Superior temporal gyrus (tissue), 1 donor: ENCODE measurements around the gene FNDC5.

ENCODE experiments used
- DNase-seq: peaks from one replicate; pipeline ENCODE4 v3.0.0-alpha.2; 2016; ENCODE audit errors: extremely low spot score

FNDC5 gene

GRCh38 chr1:32884032-32884372, 13.3 kb upstream of the FNDC5 start:
- no peak for DNase-seq

GRCh38 chr1:32883338-32884031, 12.8 kb upstream of the FNDC5 start:
- no peak for DNase-seq

GRCh38 chr1:32881871-32882850, 11.4 kb upstream of the FNDC5 start:
- no peak for DNase-seq

GRCh38 chr1:32881291-32881690, 10.6 kb upstream of the FNDC5 start:
- no peak for DNase-seq

- no peak for DNase-seq
Measured at GRCh38 chr1:32878637-32879041, 7.9 kb upstream of the FNDC5 start.

GRCh38 chr1:32878183-32878582, 7.5 kb upstream of the FNDC5 start:
- no peak for DNase-seq

GRCh38 chr1:32877211-32878110, 6.7 kb upstream of the FNDC5 start:
- no peak for DNase-seq

GRCh38 chr1:32876341-32877210, 5.9 kb upstream of the FNDC5 start:
- no peak for DNase-seq

- no peak for DNase-seq
Measured at GRCh38 chr1:32874860-32875752, 4.4 kb upstream of the FNDC5 start.

GRCh38 chr1:32873484-32873883, 2.8 kb upstream of the FNDC5 start:
- DNase-seq: no peak

- DNase-seq: no peak
Measured at GRCh38 chr1:32872192-32872460, 1.4 kb upstream of the FNDC5 start.

GRCh38 chr1:32871364-32872191, 866 bp upstream of the FNDC5 start:
- no peak for DNase-seq

- no peak for DNase-seq
Measured at GRCh38 chr1:32869923-32870614, 643 bp downstream of the FNDC5 start.

- DNase-seq: no peak
Measured at GRCh38 chr1:32868806-32869455, 1.8 kb downstream of the FNDC5 start.

- DNase-seq: no peak
Measured at GRCh38 chr1:32868085-32868484, 2.6 kb downstream of the FNDC5 start.

GRCh38 chr1:32867671-32868070, 3.0 kb downstream of the FNDC5 start:
- DNase-seq: no peak

- no peak for DNase-seq
Measured at GRCh38 chr1:32867151-32867550, 3.6 kb downstream of the FNDC5 start.
